GM18499 (cell line): Measurements from ENCODE around the gene SNRK.

Experiments used
- ATAC-seq: cut with Tn5 transposase; IDR thresholded peaks from one replicate; pipeline ENCODE4 v1.9.1; 2021; ENCODE audit warnings: moderate number of reproducible peaks; ENCODE audit not compliant: insufficient read depth, unreplicated experiment

SNRK gene

GRCh38 chr3:43307226-43307625 lies 20.9 kb downstream of the SNRK start:
- no peak for ATAC-seq

GRCh38 chr3:43307649-43308048 lies 21.3 kb downstream of the SNRK start:
- ATAC-seq: no peak

GRCh38 chr3:43309372-43310305 lies 23.3 kb downstream of the SNRK start:
- ATAC-seq: no peak

GRCh38 chr3:43316783-43317460 lies 30.6 kb downstream of the SNRK start:
- no peak for ATAC-seq

- no peak for ATAC-seq
These were observed 31.3 kb downstream of the SNRK start for GRCh38 chr3:43317461-43318316.

GRCh38 chr3:43319376-43319775 lies 33.0 kb downstream of the SNRK start:
- no peak for ATAC-seq

GRCh38 chr3:43319794-43320193 lies 33.5 kb downstream of the SNRK start:
- ATAC-seq: no peak

- no peak for ATAC-seq
These were observed 33.9 kb downstream of the SNRK start for GRCh38 chr3:43320288-43320687.

- ATAC-seq: no peak
These were observed 37.2 kb downstream of the SNRK start for GRCh38 chr3:43323541-43323940.

GRCh38 chr3:43326891-43327581 lies 40.7 kb downstream of the SNRK start:
- no peak for ATAC-seq

GRCh38 chr3:43327582-43327979 lies 41.2 kb downstream of the SNRK start:
- no peak for ATAC-seq

- ATAC-seq: no peak
These were observed 42.3 kb downstream of the SNRK start for GRCh38 chr3:43328653-43329052.

GRCh38 chr3:43330981-43331380 lies 44.6 kb downstream of the SNRK start:
- no peak for ATAC-seq

- no peak for ATAC-seq
These were observed 45.0 kb downstream of the SNRK start for GRCh38 chr3:43331381-43331780.

GRCh38 chr3:43334976-43335375 lies 48.6 kb downstream of the SNRK start:
- ATAC-seq: no peak

- ATAC-seq: no peak
These were observed 49.5 kb downstream of the SNRK start for GRCh38 chr3:43335799-43336198.

- no peak for ATAC-seq
These were observed 52.0 kb downstream of the SNRK start for GRCh38 chr3:43338295-43338694.

GRCh38 chr3:43340403-43340802 lies 54.1 kb downstream of the SNRK start:
- ATAC-seq: no peak

- no peak for ATAC-seq
These were observed 55.4 kb downstream of the SNRK start for GRCh38 chr3:43341788-43342187.

- no peak for ATAC-seq
These were observed 56.8 kb downstream of the SNRK start for GRCh38 chr3:43343185-43343584.
